ENCODE measurements around the gene PKN1.
A peak's percentile ranks its signal among the peaks of the same experiment; 100 is the strongest.
"Not testable (repeated sequence)": the region's sequence is repeated elsewhere in the genome, so short reads cannot be mapped to it uniquely, and the experiment has no call there.

Gene PKN1

DNA sequence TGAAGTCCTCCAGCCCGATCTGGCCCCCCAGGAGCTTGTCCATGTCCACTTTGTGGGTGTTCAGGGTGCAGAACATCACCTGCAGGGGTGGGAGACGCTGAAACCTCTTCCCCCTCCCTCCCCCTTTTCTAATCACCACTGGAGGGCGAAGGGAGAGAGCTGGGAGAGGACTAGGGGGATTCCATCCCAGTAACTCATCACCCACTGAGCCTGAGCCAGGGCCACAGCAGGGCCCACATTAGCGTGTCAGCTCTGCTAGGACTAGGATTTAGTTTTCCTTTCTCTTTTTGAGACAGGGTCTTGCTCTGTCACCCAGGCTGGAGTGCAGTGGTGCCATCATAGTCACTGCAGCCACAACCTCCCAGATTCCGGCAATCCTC is 47.6 kb downstream of the PKN1 start:
- no peak for DNase-seq

DNA sequence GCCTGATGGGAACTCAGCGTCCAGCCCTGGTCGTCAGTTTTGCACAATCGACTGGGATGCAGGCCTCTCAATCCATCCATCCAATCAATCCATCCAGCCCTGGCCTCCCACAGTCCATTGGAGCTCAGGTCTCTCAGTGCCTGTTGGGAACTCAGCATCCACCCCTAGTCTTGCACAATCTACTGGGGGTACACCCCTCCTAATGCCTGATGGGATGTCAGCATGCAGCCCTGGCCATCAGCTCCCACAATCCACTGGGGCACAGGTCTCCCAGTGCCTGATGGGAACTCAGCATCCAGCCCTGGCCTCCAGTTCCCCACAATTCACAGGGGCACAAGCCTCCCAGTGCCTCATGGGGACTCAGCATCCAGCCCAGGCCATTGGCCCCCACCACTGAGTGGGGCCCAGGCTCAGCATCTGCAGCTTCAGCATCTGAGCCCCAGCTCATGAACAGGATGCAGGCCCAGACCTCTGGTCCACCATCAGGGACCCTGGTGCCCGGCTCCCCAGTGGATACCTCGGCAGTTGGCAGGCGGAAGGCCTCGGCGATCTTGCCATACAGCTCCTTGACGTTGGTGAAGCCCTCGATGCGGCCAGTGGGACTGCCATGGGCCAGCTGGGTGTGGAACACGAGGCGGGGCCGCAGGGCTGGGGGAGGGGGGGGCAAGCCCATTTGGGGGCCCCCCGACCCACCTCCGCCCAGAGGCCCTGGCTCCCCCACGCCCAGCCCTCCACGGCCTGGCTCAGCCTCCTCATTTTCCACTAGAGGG is 49.3 kb downstream of the PKN1 start:
- no peak for DNase-seq

DNA sequence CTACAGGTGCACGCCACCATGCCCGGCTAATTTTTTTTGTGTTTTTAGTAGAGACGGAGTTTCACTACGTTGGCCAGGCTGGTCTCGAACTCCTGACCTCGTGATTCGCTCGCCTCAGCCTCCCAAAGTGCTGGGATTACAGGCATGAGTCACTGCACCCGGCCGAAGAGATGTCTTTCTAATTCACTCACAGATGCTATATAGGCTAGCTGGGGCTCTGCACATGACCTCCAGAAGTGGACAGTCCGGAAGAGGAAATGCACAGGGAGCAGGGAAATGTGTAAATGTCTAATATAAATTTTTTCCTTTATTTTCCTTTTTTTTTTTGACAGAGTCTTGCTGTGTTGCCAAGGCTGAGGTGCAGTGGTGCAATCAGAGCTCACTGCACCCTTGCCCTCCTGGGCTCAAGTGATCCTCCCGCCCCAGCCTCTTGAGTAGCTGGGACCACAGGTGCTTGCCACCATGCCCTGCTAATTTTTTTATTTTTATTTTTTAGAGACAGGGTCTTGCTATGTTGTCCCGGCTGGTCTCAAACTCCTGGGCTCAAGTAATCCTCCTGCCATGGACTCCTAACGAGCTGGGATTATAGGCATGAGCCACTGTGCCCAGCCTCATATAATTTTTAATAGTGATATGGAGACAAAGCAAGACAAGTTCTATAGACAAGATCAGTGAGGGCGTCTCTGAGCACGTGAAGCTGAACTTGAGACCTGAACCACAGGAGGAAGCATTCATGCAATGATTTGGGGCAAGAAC is 54.4 kb downstream of the PKN1 start:
- DNase-seq, result no peak

DNA sequence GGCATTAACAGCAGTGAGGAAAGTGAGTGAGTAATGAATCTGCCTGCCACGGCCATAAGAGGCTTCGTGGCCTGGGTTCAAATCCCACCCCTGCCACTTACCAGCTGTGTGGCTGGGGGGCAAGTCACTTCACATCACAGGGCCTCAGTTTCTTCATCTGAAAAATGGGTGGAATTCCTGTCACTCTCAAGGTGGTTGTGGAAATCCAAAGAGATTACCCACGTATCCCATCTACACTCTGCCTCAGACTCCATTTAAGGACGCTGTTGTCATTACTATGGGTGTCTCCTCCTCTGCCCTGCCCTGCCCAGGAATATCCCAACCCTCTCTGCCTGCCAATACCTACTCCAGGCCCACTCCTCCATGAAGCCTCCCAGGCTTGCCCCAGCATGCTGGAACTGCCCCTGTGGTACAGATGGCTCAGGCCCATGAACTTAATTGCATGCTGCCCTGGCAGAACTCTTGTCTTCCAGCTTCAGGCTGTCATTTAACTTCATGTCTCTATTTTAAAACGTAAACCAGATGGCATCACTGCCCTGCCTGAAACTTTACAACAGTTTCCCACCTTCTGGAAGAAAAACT is 59.7 kb downstream of the PKN1 start:
- DNase-seq, result no peak

DNA sequence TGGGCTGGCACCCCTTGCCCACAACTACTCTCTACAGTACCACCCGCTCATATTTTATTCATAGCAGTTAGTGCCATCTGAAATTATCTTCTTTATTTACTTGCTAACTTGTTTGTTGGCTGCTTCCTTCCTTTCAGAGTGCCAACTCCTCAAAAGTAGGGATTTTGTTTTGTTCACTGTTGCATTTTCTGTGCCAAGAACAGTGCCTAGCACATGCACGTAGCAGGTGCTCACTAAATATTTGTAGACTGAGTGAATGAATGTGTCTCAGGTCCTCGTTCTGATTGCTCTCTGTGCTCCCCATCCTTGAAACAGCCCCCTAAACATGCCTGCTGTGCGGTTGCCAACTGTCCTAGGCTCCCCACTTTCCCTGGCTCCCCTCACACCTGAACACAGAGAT is 61.3 kb downstream of the PKN1 start:
- no peak for DNase-seq

DNA sequence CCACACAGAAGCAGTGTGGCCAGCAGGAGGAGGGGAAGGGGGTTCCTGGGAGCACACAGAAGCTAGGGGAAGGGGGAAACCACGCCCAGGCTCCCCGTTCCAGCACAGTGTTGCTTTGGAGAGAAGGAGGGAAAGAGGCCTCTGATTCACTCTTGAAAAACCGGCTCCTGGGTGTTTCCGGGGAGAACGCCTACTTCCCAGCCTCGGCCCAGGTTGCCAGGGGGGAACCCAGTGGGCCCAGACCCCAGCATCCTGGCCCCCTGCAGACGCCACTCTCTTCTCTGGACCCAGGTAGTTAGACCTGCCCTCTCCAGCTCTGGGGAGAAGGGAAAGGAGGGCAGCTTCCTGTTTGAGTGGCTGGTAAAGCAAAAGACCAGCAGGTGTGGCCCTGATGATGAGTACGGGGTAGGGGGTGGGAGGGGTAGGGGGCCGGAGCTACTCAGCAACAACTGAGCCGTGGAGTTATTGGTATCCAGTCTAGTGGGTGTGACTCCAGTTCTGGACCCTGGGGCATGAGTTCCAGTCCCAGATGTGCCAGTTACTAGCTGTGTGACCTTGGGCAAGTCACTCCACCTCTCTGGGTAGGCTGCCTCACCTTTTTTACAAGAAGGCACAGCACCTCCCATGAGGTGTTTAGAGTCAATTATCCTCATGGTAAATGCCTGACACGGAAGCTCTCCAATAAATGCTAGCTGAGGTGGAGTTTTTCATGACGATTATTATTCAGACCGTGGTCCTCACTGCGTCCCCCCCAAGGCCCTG is 62.0 kb downstream of the PKN1 start:
- DNase-seq, result no peak

DNA sequence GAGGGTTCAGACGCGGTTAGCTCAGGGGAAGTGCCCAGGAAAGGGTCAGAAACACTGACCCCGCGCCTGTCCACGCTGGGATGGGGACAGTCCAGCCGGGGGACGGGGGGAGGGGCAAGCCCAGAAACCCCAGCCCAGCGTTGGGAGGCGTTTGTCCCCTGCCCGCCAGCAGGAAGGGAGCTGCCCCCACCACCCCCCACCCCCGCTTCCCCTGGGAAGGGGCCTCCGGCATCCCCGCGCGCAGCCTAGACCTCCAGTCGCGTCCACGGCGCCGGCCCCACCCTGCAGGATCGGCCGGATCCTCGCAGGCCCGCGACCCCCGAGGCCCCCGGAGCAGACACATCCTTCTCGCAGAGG is 62.5 kb downstream of the PKN1 start:
- peak in 1 of 58 donors; percentile 60 for DNase-seq

DNA sequence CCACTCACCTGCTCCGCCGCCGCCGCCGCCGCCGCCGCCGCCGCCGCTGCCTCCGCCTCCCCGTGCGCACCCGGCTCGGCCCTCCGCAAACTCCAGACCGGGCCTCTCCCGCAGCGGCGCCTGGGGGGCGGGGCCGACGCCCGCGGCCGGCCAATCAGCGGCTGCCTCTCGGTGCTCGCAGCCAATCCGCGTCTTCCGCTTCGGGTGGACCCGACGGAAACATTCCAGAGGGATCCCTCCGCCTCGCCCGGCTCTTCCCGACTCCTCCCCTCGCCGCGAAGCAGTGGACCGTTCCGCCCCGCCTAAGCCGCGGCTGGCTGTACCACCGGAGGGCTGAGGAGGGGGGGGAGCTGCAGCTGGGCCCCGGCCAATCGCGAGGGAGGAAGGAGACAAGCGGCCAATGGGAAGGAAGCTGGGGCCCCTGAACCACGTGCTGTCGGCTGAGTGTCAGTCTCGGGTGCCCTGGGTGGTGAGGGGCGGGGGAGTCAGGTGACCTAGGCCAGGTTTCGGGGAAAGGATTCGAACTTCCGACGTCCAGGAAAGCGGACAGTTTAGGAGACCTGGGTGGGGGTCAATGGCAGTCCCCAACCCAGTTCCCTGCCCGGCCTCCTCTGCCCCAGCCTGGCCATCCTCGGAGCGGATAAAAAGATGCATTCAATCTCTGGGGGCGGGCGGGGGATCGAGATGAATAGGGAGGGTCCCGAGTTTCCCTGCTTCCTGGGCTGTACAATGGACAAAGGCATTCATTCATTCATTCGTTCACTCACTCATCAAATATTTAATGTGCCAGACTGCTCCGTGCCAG is 63.1 kb downstream of the PKN1 start, which contains the start of gene GIPC1:
Gene GIPC1 (minus strand): TSS at position 99 of the 805 bp plus-strand sequence. CDS start 13,151 bp downstream, outside the sequence.
- DNase-seq, result peak; percentile 83 to 100 (median 98)

DNA sequence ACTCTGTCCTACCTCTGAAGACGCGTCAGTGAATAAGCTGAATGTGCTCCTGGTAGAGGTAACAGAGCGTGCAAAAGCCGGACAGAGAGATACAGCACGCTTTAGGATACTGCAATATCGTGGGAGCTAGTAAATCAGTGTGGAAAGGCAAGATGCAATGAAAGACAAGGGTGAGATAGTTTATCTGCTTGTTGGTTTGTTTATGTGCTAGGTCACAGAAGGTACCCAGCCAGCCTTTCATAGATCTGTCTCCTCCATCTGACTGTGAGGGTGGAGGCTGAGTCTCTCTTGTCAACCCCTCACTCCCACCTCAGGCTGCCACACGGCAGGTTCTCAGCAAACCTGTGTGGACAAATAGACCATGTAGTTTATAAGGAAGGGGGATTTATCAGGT is 63.7 kb downstream of the PKN1 start:
- peak in 2 of 58 donors; percentile 48 to 55 for DNase-seq

DNA sequence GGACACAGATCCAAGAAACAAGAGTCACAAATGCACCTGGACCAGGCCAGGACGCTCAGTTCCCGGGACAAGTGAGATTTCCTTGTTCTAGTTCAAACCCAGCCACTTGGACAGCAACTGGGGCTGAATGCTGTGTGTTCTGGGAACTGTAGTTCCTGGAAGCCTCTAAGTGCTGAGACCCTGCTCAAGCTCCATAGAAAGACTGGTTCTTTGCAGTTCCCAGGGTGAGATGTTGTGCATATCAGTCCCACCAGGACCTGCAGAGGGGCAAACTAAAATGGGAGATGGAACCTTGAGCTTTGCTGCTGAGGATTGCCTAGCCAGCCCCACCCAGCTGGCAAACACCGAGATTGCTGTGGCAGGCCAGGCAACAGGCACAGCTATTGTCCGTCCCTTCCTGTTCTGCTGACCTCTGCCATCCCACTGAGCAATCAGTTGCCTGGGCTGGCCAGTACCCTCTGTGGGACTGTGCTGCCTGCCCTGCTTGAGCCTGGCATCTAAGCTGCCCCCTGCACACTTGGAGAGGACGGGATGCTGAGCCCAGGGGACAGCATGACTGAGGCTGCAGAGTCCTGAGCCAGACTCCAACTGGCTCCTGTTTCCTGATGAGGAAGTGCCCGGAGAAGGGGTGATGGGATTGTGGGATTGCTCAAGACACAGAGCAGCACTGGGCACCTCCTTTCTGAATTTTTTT is 64.3 kb downstream of the PKN1 start:
- DNase-seq, result peak in 44 of 58 donors; percentile 27 to 82 (median 52)

DNA sequence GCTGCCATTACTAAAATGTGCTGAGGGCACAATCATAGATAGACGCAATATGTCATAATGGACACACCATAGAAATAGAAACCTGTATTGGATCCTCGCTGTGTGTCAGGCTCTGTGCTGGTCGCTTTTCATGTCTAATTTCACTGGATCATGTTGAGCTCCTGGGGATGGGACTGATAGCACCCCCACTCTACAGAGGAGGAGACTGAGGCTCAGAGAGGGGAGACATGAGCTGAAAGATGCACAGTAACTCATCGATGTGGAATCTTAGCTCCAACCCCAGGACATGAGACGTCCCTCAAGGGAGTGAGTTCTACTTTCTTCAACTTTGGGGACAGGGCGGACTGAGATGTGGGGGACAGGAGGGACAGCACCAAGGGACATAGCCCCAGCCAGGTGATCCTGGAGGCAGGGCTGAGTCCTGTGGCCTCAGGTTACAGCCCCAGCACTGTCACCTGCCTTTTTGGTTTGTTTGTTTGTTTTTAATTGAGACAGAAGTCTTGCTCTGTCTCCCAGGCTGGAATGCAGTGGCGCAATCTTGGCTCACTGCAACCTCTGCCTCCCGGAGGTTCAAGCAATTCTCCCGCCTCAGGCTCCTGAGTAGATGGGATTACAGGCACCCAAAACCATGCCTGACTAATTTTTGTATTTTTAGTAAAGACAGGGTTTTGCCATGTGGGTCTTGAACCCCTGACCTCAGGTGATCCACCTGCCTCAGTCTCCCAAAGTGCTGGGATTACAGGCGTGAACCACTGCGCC is 69.4 kb downstream of the PKN1 start:
- DNase-seq, result no peak

DNA sequence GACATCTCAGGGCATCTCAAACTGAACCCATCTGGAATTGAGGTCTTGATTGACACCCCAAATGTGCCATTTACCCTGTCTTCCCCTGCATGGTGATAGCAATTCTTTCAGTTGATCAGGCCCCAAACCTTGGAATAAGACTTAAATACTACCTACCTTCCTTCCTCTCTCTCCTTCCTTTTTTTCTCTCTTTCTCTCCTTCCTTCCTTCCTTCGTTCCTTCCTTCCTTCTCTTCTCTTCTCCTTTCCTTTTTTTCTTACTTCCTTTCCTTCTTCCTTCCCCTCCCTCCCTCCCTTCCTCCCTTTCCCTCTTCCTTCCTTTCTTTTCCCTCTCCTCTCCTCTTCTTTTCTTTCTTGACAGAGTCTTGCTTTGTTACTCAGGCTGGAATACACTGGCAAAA is 70.2 kb downstream of the PKN1 start:
- DNase-seq, result no peak

DNA sequence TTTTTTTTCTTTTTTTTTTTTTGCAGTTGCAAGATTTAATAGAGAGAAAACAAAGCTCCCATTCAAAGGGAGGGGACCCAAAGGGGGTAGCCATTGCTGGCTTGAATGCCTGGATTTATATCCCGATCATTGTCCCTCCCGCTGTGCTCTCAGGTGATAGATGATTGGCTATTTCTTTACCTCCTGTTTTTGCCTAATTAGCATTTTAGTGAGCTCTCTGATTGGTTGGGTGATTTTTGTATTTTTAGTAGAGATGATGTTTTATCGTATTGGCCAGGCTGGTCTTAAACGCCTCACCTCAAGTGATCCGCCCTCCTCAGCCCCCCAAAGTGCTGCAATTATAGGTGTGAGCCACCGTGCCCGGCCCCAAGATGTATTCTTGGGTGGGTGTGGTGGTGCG is 71.5 kb downstream of the PKN1 start:
- DNase-seq, result not testable (repeated sequence)

DNA sequence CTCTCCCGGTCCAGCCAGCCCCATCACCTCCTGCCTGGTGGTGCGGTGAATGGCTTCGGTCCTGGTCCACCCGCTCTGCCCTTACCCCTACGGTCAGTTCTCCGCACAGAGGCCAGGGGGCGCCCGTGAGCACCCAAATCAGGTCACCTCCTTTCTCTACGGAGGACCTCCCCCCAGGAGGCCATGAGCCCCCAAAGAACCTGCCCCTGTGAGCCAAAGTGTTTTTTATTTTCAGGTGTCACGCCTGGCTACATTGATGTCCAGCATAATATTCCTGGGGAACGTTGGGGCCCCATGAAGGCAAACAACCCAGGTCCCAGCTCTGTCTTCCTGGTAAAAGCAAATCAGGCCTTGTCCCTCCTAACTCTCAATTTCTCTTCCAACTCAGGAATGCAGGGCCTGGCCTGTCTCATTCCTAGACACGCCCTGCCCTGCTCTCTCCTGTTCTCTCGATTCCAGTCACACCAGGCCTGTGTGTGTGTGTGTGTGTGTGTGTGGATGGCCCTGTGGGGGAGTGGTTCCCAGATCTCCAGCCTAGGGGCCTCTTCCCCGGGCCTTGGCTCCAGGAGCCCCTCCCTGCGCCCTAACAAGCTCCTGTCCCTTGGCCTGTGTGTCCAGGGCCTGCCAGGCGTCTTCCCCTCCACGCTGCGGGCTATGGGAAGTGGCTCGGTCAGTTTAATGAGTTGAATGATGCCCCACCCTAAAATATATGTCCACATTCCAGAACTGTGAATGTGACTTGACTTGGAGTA is 72.6 kb downstream of the PKN1 start:
- DNase-seq, result peak in 6 of 58 donors; percentile 9 to 26 (median 12)

DNA sequence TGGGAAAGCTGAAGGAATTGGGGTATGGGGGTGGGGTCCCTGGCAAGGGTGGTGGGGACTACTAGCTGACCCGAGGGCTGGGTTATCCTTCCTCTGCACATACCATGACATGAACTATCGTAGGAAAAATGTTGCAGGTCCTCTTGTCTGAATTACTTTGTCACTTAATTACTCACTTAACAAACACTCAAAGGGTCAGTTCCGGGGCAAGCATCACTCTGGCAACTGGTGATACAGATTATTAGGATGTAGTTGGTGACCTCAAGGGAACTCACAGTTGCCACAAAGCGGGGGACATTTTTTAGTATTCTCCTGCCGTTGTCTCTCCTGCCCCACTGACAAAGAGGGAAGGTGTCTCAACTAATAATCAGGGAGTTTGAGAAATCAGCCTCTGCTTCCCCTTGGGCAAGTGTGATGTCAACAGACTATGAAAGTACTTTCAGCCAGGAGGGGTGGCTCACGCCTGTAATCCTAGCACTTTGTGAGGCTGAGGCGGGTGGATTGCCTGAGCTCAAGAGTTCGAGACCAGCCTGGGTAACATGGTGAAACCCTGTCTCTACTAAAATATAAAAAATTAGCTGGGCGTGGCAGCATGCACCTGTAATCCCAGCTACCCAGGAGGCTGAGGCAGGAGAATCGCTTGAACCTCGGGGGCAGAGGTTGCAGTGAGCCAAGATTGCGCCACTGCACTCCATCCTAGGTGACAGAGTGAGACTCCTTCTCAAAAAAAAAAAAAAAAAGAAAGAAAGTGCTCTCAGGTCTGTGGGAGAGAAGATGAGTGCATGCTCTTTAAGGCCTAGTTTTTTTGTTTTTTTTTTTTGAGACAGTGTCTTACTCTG is 74.8 kb downstream of the PKN1 start:
- no peak for DNase-seq

DNA sequence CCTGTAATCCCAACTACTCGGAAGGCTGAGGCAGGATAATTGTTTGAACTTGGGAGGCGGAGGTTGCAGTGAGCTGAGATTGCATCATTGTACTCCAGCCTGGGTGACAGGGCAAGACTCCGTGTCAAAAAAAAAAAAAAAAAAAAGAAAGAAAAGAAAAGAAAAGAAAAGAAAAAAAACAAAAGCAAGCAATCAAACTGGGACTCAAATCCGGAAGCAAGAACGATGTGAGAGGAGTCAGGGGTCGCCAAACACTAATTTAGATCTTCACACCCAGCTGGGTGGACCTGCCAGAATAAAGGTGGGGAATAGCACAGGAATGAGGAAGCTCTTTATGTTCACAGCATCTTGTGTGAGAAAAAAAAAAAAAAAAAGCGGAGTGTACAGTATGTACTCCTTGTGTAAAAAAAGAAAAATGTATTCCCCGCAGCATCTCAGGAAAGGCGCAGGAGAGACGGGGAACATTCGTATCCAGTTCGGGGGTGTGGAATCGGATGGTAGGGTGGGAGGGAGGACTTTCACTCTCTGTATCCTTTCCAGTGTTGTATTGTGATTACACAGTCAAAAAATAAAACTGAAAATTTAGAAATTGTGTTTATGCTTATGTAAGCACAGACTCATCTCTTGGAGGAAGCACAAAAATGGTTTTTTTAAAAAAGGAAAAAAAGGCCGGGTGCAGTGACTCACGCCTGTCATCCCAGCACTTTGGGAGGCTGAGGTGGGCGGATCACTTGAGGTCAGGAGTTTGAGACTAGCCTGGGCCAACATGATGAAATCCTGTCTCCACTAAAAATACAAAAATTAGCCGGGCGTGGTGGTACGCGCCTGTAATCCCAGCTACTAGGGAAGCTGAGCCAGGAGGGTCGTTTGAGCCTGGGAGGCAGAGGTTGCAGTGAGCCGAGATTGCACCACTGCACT is 77.5 kb downstream of the PKN1 start:
- DNase-seq, result peak in 24 of 58 donors; percentile 8 to 70 (median 34)

DNA sequence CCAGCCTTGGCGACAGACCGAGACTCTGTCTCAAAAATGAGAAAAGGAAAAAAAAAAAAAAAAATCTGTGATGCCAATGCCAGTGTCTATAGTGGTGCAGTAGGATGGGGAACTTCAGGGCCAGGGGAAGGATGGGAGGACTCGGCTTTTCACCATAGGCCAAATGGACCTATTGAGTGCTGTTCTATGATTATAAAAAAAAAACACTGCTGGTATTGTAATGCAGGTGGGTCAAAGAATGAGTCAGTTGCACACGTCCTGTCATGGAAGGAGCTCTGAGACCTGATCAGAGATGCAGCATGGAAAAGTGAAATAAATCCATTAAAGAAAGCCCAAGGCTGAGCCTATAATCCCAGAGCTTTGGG is 78.1 kb downstream of the PKN1 start:
- DNase-seq, result no peak
